ENCODE data around the gene NCKAP5.

- TF ChIP-seq CTCF (IDR thresholded peaks at IDR 0.05; ENCODE audit: control extremely low read depth in 1 of 3, insufficient read depth in 1 of 3, low read depth in 1 of 3, low read length in 3 of 3) (no peak), POLR2AphosphoS5 (IDR thresholded peaks at IDR 0.05; ENCODE audit: low read depth, low read length) (no peak), CBX5 (IDR thresholded peaks at IDR 0.05; ENCODE audit: low read depth, low read length) (no peak), BRCA1 (IDR thresholded peaks at IDR 0.05; ENCODE audit: low read depth, low read length) (no peak), USF2 (IDR thresholded peaks at IDR 0.05; ENCODE audit: low read length) (no peak), EZH2 (IDR thresholded peaks at IDR 0.05; ENCODE audit: low read depth, low read length, severe bottlenecking) (no peak), POLR2A (IDR thresholded peaks at IDR 0.05; ENCODE audit: control extremely low read depth in 1 of 2, low read depth in 2 of 2, low read length in 2 of 2) (no peak), MAFK (IDR thresholded peaks at IDR 0.05; ENCODE audit: low read depth, low read length) (no peak), JUND (IDR thresholded peaks at IDR 0.05; ENCODE audit: low read length) (no peak)
Measured at GRCh38 chr2:132863961-132864360, 704.3 kb downstream of the NCKAP5 start.
